VCaP (cell line): ENCODE data around the gene LRRC27.
"Not testable (repeated sequence)": the region's sequence is repeated elsewhere in the genome, so short reads cannot be mapped to it uniquely, and the experiment has no call there.

Source experiments
- H3K27ac ChIP-seq: fragments of 450-650 bp; 2 replicates; pipeline ENCODE4 v1.5.1; 2017
- TF ChIP-seq, protein P1 (sequence below): fragments of 450-650 bp; conservative IDR thresholded peaks from 2 replicates; pipeline ENCODE4 v1.5.1; 2017; ENCODE audit warnings: mild to moderate bottlenecking, moderate library complexity

LRRC27 gene

DNA sequence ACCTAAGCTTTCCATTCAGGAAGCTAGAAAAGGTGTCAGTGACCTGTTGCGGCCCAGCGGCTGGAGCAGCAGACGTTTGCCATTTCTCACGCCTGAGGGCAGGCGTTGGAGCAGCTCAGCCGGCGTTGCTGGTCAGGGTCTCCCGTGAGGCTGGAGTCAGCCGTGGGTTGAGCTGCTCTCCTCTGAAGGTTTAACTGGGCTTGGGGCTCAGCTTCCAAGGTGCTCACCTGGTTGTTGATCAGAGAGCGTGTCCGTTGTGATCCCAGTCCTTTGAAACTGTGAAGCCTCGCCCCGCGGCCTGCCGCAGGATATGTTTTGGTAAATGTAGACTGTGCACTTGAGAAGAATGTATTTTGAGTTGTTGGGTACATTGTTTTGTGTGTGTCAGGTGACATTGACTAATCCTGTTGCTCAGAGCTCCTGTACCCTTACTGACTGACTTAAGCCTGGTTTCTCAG is 44.4 kb downstream of the LRRC27 start:
- H3K27ac ChIP-seq = no peak overlapping the region
- TF ChIP-seq, protein P1, sequence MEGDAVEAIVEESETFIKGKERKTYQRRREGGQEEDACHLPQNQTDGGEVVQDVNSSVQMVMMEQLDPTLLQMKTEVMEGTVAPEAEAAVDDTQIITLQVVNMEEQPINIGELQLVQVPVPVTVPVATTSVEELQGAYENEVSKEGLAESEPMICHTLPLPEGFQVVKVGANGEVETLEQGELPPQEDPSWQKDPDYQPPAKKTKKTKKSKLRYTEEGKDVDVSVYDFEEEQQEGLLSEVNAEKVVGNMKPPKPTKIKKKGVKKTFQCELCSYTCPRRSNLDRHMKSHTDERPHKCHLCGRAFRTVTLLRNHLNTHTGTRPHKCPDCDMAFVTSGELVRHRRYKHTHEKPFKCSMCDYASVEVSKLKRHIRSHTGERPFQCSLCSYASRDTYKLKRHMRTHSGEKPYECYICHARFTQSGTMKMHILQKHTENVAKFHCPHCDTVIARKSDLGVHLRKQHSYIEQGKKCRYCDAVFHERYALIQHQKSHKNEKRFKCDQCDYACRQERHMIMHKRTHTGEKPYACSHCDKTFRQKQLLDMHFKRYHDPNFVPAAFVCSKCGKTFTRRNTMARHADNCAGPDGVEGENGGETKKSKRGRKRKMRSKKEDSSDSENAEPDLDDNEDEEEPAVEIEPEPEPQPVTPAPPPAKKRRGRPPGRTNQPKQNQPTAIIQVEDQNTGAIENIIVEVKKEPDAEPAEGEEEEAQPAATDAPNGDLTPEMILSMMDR = no peak

DNA sequence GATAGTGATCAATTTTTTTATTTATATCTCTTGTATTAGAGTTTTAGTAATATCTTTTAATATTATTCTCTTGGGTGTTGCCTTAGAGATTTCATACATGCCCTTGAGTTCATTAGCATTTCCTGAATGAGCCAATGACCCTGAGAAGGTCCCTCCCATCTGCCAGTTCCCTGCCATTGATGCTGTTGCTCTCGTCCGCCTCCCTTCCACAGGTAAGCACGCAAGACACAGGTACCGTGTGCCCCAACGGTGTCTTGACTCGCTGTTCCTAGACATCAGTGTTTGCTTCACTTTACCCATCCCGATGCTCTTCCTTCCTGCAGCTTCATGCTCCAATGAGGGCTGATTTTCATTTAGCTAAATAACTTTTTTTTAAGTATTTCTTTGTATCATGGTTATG is 45.3 kb downstream of the LRRC27 start:
- TF ChIP-seq, protein P1 = no peak

DNA sequence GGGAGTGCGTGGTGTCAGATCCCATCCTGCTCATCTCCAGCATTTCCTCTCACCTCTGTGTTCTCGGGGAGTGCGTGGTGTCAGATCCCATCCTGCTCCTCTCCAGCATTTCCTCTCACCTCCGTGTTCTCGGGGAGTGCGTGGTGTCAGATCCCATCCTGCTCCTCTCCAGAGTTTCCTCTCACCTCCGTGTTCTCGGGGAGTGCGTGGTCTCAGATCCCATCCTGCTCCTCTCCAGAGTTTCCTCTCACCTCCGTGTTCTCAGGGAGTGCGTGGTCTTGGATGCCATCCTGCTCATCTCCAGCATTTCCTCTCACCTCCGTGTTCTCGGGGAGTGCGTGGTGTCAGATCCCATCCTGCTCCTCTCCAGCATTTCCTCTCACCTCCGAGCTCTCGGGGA is 47.0 kb downstream of the LRRC27 start:
- not testable (repeated sequence) for H3K27ac ChIP-seq

More for the DNA sequence above, 45.3 kb downstream of the LRRC27 start:
- H3K27ac ChIP-seq = no peak overlapping the region

DNA sequence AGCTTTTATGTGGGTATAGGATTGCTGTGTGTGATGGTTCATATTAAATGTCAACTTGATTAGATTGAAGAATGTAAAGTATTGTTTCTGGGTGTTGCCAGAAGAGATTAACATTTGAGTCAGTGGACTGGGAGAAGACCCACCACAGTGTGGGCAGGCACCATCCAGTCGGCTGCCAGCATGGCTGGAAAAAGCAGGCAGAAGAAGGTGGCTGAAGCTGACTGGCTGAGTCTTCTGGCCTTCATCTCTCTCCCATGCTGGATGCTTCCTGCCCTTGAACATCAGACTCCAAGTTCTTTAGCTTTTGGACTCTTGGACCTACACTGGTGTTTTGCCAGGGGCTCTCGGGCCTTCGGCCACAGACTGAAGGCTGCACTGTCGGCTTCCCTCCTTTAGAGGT is 49.0 kb downstream of the LRRC27 start:
- not testable (repeated sequence) for H3K27ac ChIP-seq

DNA sequence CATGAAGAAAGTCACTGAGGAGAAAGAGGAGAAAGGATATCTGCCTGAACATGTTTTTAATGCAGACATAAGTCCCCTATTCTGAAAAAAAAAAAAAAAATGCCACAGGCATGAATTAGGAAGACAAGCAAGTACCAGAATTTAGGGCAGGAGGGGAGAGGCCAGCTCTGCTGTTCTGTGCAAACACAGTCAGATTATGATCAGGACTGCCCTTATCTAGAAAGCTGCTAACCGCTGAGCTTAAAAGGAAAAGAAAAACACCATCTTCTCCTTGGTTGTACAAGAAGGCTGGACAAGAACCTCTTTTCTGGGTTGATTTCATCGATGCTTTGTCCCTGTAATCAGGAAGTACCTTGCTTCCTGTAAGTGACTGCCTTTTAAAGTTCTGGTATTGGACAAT is 49.7 kb downstream of the LRRC27 start:
- TF ChIP-seq, protein P1 = no peak
- H3K27ac ChIP-seq = no peak overlapping the region

DNA sequence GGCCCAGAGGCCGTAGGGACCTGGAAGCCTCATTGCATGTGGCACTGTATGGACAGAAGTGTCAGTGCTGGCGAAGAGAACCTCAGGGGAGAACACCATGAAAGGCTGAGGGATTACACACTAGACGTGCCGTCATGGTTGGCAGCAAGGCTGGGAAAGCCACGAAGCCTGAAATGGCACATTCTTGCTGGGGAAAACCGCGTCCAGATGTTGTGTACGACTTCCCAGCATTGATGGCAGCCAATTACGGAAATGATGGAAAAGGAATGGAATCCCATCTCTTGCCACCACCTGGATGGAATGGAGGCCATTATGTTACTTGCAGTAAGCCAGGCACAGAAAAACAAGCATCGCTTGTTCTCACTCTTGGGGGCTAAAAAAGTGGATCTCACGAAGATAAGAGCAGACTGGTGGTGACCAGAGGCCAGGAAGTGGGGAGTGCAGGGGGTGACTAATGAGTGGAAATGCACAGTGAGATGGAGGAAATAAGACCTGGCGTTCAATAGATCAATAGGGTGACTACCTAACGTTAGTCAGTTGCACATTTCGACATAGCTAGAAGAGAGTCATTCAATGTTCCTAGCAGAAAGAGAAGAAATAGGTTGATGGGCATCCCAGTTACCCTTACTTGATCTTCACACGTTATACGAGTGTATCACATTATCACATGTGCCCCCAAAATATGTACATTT is 50.4 kb downstream of the LRRC27 start:
- no peak overlapping the region for H3K27ac ChIP-seq
- TF ChIP-seq, protein P1 = no peak

DNA sequence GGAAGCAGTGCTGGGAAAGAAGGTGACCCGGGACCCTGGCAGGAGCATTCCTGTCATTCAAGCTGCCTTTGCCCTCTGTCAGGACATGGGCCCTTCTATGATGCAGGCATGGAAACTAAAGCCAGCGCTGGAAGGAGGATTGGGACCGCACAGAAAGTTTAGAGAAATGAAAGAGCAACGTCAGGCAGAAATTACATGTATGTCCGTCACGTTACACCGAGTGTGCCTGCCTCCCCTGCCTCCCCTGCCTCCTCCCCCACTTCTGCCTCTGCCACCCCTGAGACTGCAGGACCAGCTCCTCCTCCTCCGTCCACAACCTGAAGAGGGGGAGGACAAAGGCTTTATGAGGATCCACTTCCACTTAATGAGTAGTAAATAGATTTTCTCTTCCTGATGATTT is 51.1 kb downstream of the LRRC27 start:
- TF ChIP-seq, protein P1 = no peak
- no peak overlapping the region for H3K27ac ChIP-seq

DNA sequence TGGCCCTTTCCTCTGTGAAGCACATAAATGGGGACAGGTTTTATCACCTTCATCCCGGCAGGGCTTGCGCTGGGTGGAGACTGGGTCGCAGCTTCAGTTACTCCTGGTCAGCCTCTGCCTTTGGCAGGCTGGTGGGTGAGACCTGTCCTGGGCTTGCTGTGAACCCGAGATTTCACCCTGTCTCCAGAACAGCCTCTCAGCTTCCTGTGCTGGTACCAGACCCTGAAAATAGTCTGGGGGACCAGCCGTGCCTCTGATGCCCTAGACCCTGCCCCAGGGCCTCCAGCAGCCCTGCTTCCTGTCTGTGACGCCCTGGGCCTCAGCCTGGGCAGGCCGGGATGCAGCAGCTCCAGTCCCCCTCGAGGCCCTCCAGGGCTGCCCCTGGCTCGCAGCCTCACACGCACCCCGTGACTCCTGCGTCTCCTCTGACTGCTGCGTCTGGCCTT is 51.8 kb downstream of the LRRC27 start:
- TF ChIP-seq, protein P1 = no peak
- no peak overlapping the region for H3K27ac ChIP-seq
